AML-193 (cell line): Measurements from ENCODE around the gene ZBTB37.
"Not testable (repeated sequence)": the region's sequence is repeated elsewhere in the genome, so short reads cannot be mapped to it uniquely, and the experiment has no call there.

ENCODE experiments used
- DNase-seq, 2 experiments: peaks; one replicate each; lab custom pipeline; 2025; lab: John Stamatoyannopoulos, UW

The ZBTB37 gene

GRCh38 chr1:173865468-173866164 lies 2.6 kb upstream of the ZBTB37 start:
- DNase-seq = no peak

- DNase-seq = no peak
Observed at GRCh38 chr1:173866413-173867115, 1.6 kb upstream of the ZBTB37 start.

- no peak for DNase-seq
Observed at GRCh38 chr1:173867141-173867752, 933 bp upstream of the ZBTB37 start.

- DNase-seq = peak; percentile 97 to 98
Observed at GRCh38 chr1:173867753-173868265, 371 bp upstream of the ZBTB37 start, which contains the start of gene GAS5. Gene GAS5 (minus strand): TSS chr1:173867989.

GRCh38 chr1:173869021-173869359 lies 810 bp downstream of the ZBTB37 start:
- DNase-seq = peak; percentile 31 to 47

- DNase-seq = peak; percentile 19 to 64
Observed at GRCh38 chr1:173870252-173871075, 2.3 kb downstream of the ZBTB37 start.

GRCh38 chr1:173871091-173871490 lies 2.9 kb downstream of the ZBTB37 start:
- DNase-seq = no peak

GRCh38 chr1:173871500-173871899 lies 3.3 kb downstream of the ZBTB37 start:
- no peak for DNase-seq

GRCh38 chr1:173876732-173877131 lies 8.6 kb downstream of the ZBTB37 start:
- no peak for DNase-seq

- no peak for DNase-seq
Observed at GRCh38 chr1:173878251-173878650, 10.1 kb downstream of the ZBTB37 start.

- DNase-seq = not testable (repeated sequence)
Observed at GRCh38 chr1:173881117-173881516, 12.9 kb downstream of the ZBTB37 start.

GRCh38 chr1:173884701-173885100 lies 16.5 kb downstream of the ZBTB37 start:
- DNase-seq = no peak

- no peak for DNase-seq
Observed at GRCh38 chr1:173886746-173887611, 18.8 kb downstream of the ZBTB37 start.

GRCh38 chr1:173887627-173888026 lies 19.4 kb downstream of the ZBTB37 start:
- no peak for DNase-seq

GRCh38 chr1:173888749-173889148 lies 20.6 kb downstream of the ZBTB37 start:
- DNase-seq = no peak

GRCh38 chr1:173889885-173890284 lies 21.7 kb downstream of the ZBTB37 start:
- DNase-seq = no peak

- no peak for DNase-seq
Observed at GRCh38 chr1:173893611-173894010, 25.4 kb downstream of the ZBTB37 start.

GRCh38 chr1:173894189-173894588 lies 26.0 kb downstream of the ZBTB37 start:
- DNase-seq = no peak

- no peak for DNase-seq
Observed at GRCh38 chr1:173900427-173900826, 32.2 kb downstream of the ZBTB37 start.

GRCh38 chr1:173900992-173901391 lies 32.8 kb downstream of the ZBTB37 start:
- no peak for DNase-seq
